Uterus (tissue), 4 donors: Measurements from ENCODE around the gene CSNK1E. TPM values are rescaled to one million over a fixed set of nuclear protein-coding genes. Genes with fewer than 3 reads are reported as not detected.

Experiments used
- DNase-seq, 2 donors: peaks; one replicate each; pipeline ENCODE4 v3.0.0-alpha.2; 2019 to 2020
- H3K27ac ChIP-seq, 2 donors: fragments of 200-600 bp; sonication (generic); 1 replicate in 1 of 2; 2 replicates in 1 of 2; pipeline ENCODE4 v1.5.1; 2016 to 2018
- H3K27me3 ChIP-seq, 2 donors: fragments of 200-600 bp; sonication (generic); one replicate each; pipeline ENCODE4 v1.5.1; 2018 to 2019; ENCODE audit warnings: control low read depth in 1 of 2
- H3K36me3 ChIP-seq, 2 donors: fragments of 200-600 bp; sonication (generic); one replicate each; pipeline ENCODE4 v1.5.1; 2019; ENCODE audit warnings: control low read depth in 1 of 2
- H3K4me1 ChIP-seq, 2 donors: fragments of 200-600 bp; sonication (generic); one replicate each; pipeline ENCODE4 v1.5.1; 2018 to 2019; ENCODE audit warnings: control low read depth in 1 of 2
- H3K4me3 ChIP-seq, 2 donors: fragments of 200-600 bp; sonication (generic); 1 replicate in 1 of 2; 2 replicates in 1 of 2; pipeline ENCODE4 v1.5.1; 2018 to 2019; ENCODE audit warnings: mild to moderate bottlenecking in 1 of 2
- H3K9me3 ChIP-seq, 2 donors: fragments of 200-600 bp; sonication (generic); one replicate each; pipeline ENCODE4 v1.5.1; 2019; ENCODE audit warnings: control low read depth in 1 of 2
- POLR2A ChIP-seq, 2 donors: fragments of 450-650 bp; IDR thresholded peaks; one replicate each; pipeline ENCODE4 v1.6.1; 2016; ENCODE audit warnings: antibody characterized with exemption in 2 of 2, mild to moderate bottlenecking in 1 of 2, moderate library complexity in 1 of 2
- intact Hi-C: fragments of 100-400 bp; cut with DNase I; formaldehyde crosslinking; loops from one replicate; pipeline ENCODE4 v1.15.1; 2023; ENCODE audit warnings: low total_unique reads
- total RNA-seq, 4 donors: library from RNA; depleted of rRNA in 3 of 4; stranded (reverse); fragments of >200 nt in 3 of 4; gene quantifications; one replicate each; pipeline versions ENCODE4 v1.1.0 to v1.2.4, GENCODE V29; 2014 to 2023
- TF ChIP-seq, protein P1 (sequence below), 4 experiments: fragments of 200-600 bp in 2 of 4; fragments of 450-650 bp in 2 of 4; sonication (generic) in 2 of 4; IDR thresholded peaks; one replicate each; pipeline ENCODE4 v1.5.1; 2016 to 2019; ENCODE audit warnings: antibody characterized with exemption in 4 of 4, mild to moderate bottlenecking in 2 of 4, moderate library complexity in 1 of 4
- donor health status: DM: yes; HTN: yes; CAD: no.

Gene CSNK1E
- total RNA-seq, 4 donors from 2014 or later = 22.1 to 171 (median 100) TPM

GRCh38 chr22:38291201-38291777, 25.9 kb downstream of the CSNK1E start:
- TF ChIP-seq, protein P1, sequence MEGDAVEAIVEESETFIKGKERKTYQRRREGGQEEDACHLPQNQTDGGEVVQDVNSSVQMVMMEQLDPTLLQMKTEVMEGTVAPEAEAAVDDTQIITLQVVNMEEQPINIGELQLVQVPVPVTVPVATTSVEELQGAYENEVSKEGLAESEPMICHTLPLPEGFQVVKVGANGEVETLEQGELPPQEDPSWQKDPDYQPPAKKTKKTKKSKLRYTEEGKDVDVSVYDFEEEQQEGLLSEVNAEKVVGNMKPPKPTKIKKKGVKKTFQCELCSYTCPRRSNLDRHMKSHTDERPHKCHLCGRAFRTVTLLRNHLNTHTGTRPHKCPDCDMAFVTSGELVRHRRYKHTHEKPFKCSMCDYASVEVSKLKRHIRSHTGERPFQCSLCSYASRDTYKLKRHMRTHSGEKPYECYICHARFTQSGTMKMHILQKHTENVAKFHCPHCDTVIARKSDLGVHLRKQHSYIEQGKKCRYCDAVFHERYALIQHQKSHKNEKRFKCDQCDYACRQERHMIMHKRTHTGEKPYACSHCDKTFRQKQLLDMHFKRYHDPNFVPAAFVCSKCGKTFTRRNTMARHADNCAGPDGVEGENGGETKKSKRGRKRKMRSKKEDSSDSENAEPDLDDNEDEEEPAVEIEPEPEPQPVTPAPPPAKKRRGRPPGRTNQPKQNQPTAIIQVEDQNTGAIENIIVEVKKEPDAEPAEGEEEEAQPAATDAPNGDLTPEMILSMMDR (IDR thresholded peaks at IDR 0.05) = no peak
- TF ChIP-seq POLR2A (IDR thresholded peaks at IDR 0.05) = no peak
- H3K36me3 ChIP-seq = no peaks in the 10 kb centered on the region

GRCh38 chr22:38290347-38290746, 26.9 kb downstream of the CSNK1E start:
- Histone ChIP-seq H3K36me3 (no peaks in the 10 kb centered on the region), H3K4me1 (no peaks in the 10 kb centered on the region), H3K27ac (no peak overlapping the region), H3K9me3 (no peaks in the 10 kb centered on the region), H3K4me3 (no peak overlapping the region), H3K27me3 (no peaks in the 10 kb centered on the region)
- no peak for DNase-seq
- intact Hi-C loops = no loop called here
- TF ChIP-seq, protein P1 (IDR thresholded peaks at IDR 0.05) = no peak
- TF ChIP-seq POLR2A (IDR thresholded peaks at IDR 0.05) = no peak

More at GRCh38 chr22:38291201-38291777, 25.9 kb downstream of the CSNK1E start:
- H3K4me1 ChIP-seq = no peaks in the 10 kb centered on the region
- H3K4me3 ChIP-seq = no peak overlapping the region
- peak overlapping the region; percentile 48 to 52 for H3K27ac ChIP-seq
- no peaks in the 10 kb centered on the region for H3K9me3 ChIP-seq
- intact Hi-C loops = no loop called here
- H3K27me3 ChIP-seq = no peaks in the 10 kb centered on the region
- no peak for DNase-seq

DNA sequence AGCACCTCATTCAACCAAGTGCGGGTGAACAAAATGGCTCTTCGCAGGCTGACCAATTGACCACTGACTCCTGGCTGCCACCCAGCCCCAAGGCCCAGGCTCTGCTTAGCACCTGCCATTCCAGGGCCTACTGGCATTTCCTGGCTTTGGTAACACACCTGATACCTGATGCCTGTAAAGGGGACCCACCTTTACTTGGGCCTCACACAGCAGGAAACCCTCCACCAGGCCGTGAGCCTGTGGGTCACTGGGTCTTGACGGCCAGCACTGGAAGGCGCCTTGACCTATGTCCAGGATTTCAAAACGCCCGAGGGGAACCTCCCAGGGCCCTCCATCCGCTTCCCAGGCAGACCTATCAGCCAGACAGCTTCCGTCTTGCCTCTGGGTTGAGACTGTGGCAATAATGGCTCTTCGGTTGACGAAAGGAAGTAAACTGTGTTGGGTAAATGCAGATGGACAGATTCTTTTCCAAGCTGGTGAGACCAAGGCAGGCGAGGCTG, 27.6 kb downstream of the CSNK1E start:
- intact Hi-C loops = no loop called here
- H3K4me3 ChIP-seq = no peak overlapping the region
- TF ChIP-seq, protein P1 (IDR thresholded peaks at IDR 0.05) = no peak
- no peak for TF ChIP-seq POLR2A (IDR thresholded peaks at IDR 0.05)
- no peaks in the 10 kb centered on the region for H3K4me1 ChIP-seq
- no peaks in the 10 kb centered on the region for H3K9me3 ChIP-seq
- no peak overlapping the region for H3K27ac ChIP-seq
- no peak for DNase-seq
- H3K36me3 ChIP-seq = no peaks in the 10 kb centered on the region
- no peaks in the 10 kb centered on the region for H3K27me3 ChIP-seq

- intact Hi-C loops = no loop called here
- H3K27ac ChIP-seq = no peak overlapping the region
- no peaks in the 10 kb centered on the region for H3K27me3 ChIP-seq
- no peak for TF ChIP-seq POLR2A (IDR thresholded peaks at IDR 0.05)
- TF ChIP-seq, protein P1 (IDR thresholded peaks at IDR 0.05) = no peak
- H3K4me1 ChIP-seq = no peaks in the 10 kb centered on the region
- no peaks in the 10 kb centered on the region for H3K9me3 ChIP-seq
- H3K36me3 ChIP-seq = no peaks in the 10 kb centered on the region
- no peak for DNase-seq
- no peak overlapping the region for H3K4me3 ChIP-seq
Measured at GRCh38 chr22:38286915-38287669, 30.1 kb downstream of the CSNK1E start.

GRCh38 chr22:38285018-38285417, 32.2 kb downstream of the CSNK1E start:
- Histone ChIP-seq H3K27ac (peak overlapping the region; percentile 77 to 85), H3K36me3 (no peaks in the 10 kb centered on the region), H3K27me3 (no peaks in the 10 kb centered on the region), H3K4me3 (no peak overlapping the region), H3K4me1 (no peaks in the 10 kb centered on the region), H3K9me3 (no peaks in the 10 kb centered on the region)
- intact Hi-C loops = no loop called here
- TF ChIP-seq, protein P1 (IDR thresholded peaks at IDR 0.05) = no peak
- no peak for TF ChIP-seq POLR2A (IDR thresholded peaks at IDR 0.05)
- no peak for DNase-seq
